Measurements from ENCODE around the gene S100A7A.
"Not testable (repeated sequence)": the region's sequence is repeated elsewhere in the genome, so short reads cannot be mapped to it uniquely, and the experiment has no call there.

Gene S100A7A

GRCh38 chr1:153432874-153433681 lies 16.8 kb downstream of the S100A7A start:
- H3K4me1 ChIP-seq (ENCODE audit: control insufficient read depth in 2 of 2, insufficient read depth in 2 of 2, low read length in 2 of 2): no peaks in the 10 kb centered on the region
- no peaks in the 10 kb centered on the region for H3K27me3 ChIP-seq (ENCODE audit: control insufficient read depth in 2 of 2, insufficient read depth in 2 of 2, low read length in 2 of 2)
- no peaks in the 10 kb centered on the region for H3K36me3 ChIP-seq (ENCODE audit: control insufficient read depth in 2 of 2, insufficient read depth in 2 of 2, low read length in 2 of 2)
- no peak overlapping the region for H3K27ac ChIP-seq (ENCODE audit: low read depth in 2 of 2, low read length in 2 of 2)
- H3K9me3 ChIP-seq (ENCODE audit: control insufficient read depth in 2 of 2, low read length in 2 of 2): no peaks in the 10 kb centered on the region
- H3K4me3 ChIP-seq (ENCODE audit: low read length in 2 of 2): no peak overlapping the region
- no peak overlapping the region for H3K9ac ChIP-seq (ENCODE audit: low read depth in 1 of 2, low read length in 2 of 2)

- Histone ChIP-seq H3K4me3 (ENCODE audit: low read length in 2 of 2) (no peak overlapping the region), H3K27ac (ENCODE audit: low read depth in 2 of 2, low read length in 2 of 2) (no peak overlapping the region), H3K4me1 (ENCODE audit: control insufficient read depth in 2 of 2, insufficient read depth in 2 of 2, low read length in 2 of 2) (no peaks in the 10 kb centered on the region), H3K36me3 (ENCODE audit: control insufficient read depth in 2 of 2, insufficient read depth in 2 of 2, low read length in 2 of 2) (no peaks in the 10 kb centered on the region), H3K9me3 (ENCODE audit: control insufficient read depth in 2 of 2, low read length in 2 of 2) (no peaks in the 10 kb centered on the region), H3K9ac (ENCODE audit: low read depth in 1 of 2, low read length in 2 of 2) (no peak overlapping the region), H3K27me3 (ENCODE audit: control insufficient read depth in 2 of 2, insufficient read depth in 2 of 2, low read length in 2 of 2) (no peaks in the 10 kb centered on the region)
Measured at GRCh38 chr1:153434746-153435455, 18.6 kb downstream of the S100A7A start.

GRCh38 chr1:153437236-153437635 lies 20.9 kb downstream of the S100A7A start:
- no peak overlapping the region for H3K4me3 ChIP-seq (ENCODE audit: low read length in 2 of 2)
- no peak overlapping the region for H3K27ac ChIP-seq (ENCODE audit: low read depth in 2 of 2, low read length in 2 of 2)
- no peak overlapping the region for H3K9ac ChIP-seq (ENCODE audit: low read depth in 1 of 2, low read length in 2 of 2)
- H3K9me3 ChIP-seq (ENCODE audit: control insufficient read depth in 2 of 2, low read length in 2 of 2): no peaks in the 10 kb centered on the region
- H3K36me3 ChIP-seq (ENCODE audit: control insufficient read depth in 2 of 2, insufficient read depth in 2 of 2, low read length in 2 of 2): no peaks in the 10 kb centered on the region
- no peaks in the 10 kb centered on the region for H3K27me3 ChIP-seq (ENCODE audit: control insufficient read depth in 2 of 2, insufficient read depth in 2 of 2, low read length in 2 of 2)
- H3K4me1 ChIP-seq (ENCODE audit: control insufficient read depth in 2 of 2, insufficient read depth in 2 of 2, low read length in 2 of 2): no peaks in the 10 kb centered on the region

- Histone ChIP-seq H3K36me3 (ENCODE audit: control insufficient read depth in 2 of 2, insufficient read depth in 2 of 2, low read length in 2 of 2) (no peaks in the 10 kb centered on the region), H3K9me3 (ENCODE audit: control insufficient read depth in 2 of 2, low read length in 2 of 2) (no peaks in the 10 kb centered on the region), H3K4me3 (ENCODE audit: low read length in 2 of 2) (no peak overlapping the region), H3K4me1 (ENCODE audit: control insufficient read depth in 2 of 2, insufficient read depth in 2 of 2, low read length in 2 of 2) (no peaks in the 10 kb centered on the region), H3K9ac (ENCODE audit: low read depth in 1 of 2, low read length in 2 of 2) (no peak overlapping the region), H3K27ac (ENCODE audit: low read depth in 2 of 2, low read length in 2 of 2) (no peak overlapping the region), H3K27me3 (ENCODE audit: control insufficient read depth in 2 of 2, insufficient read depth in 2 of 2, low read length in 2 of 2) (no peaks in the 10 kb centered on the region)
Measured at GRCh38 chr1:153438599-153438998, 22.3 kb downstream of the S100A7A start.

GRCh38 chr1:153439273-153439672 lies 23.0 kb downstream of the S100A7A start:
- Histone ChIP-seq H3K4me1 (ENCODE audit: control insufficient read depth in 2 of 2, insufficient read depth in 2 of 2, low read length in 2 of 2) (no peaks in the 10 kb centered on the region), H3K27ac (ENCODE audit: low read depth in 2 of 2, low read length in 2 of 2) (no peak overlapping the region), H3K9ac (ENCODE audit: low read depth in 1 of 2, low read length in 2 of 2) (no peak overlapping the region), H3K36me3 (ENCODE audit: control insufficient read depth in 2 of 2, insufficient read depth in 2 of 2, low read length in 2 of 2) (no peaks in the 10 kb centered on the region), H3K4me3 (ENCODE audit: low read length in 2 of 2) (no peak overlapping the region), H3K27me3 (ENCODE audit: control insufficient read depth in 2 of 2, insufficient read depth in 2 of 2, low read length in 2 of 2) (peaks cover 0 to 3% of the 10 kb centered on the region in 2 donors), H3K9me3 (ENCODE audit: control insufficient read depth in 2 of 2, low read length in 2 of 2) (no peaks in the 10 kb centered on the region)

GRCh38 chr1:153441238-153441755 lies 25.0 kb downstream of the S100A7A start:
- H3K27me3 ChIP-seq (ENCODE audit: control insufficient read depth in 2 of 2, insufficient read depth in 2 of 2, low read length in 2 of 2): peaks cover 0 to 3% of the 10 kb centered on the region in 2 donors
- H3K9me3 ChIP-seq (ENCODE audit: control insufficient read depth in 2 of 2, low read length in 2 of 2): no peaks in the 10 kb centered on the region
- H3K27ac ChIP-seq (ENCODE audit: low read depth in 2 of 2, low read length in 2 of 2): no peak overlapping the region
- H3K4me3 ChIP-seq (ENCODE audit: low read length in 2 of 2): no peak overlapping the region
- no peaks in the 10 kb centered on the region for H3K36me3 ChIP-seq (ENCODE audit: control insufficient read depth in 2 of 2, insufficient read depth in 2 of 2, low read length in 2 of 2)
- no peaks in the 10 kb centered on the region for H3K4me1 ChIP-seq (ENCODE audit: control insufficient read depth in 2 of 2, insufficient read depth in 2 of 2, low read length in 2 of 2)
- H3K9ac ChIP-seq (ENCODE audit: low read depth in 1 of 2, low read length in 2 of 2): no peak overlapping the region

GRCh38 chr1:153443486-153443885 lies 27.2 kb downstream of the S100A7A start:
- Histone ChIP-seq H3K9ac (ENCODE audit: low read depth in 1 of 2, low read length in 2 of 2) (no peak overlapping the region), H3K36me3 (ENCODE audit: control insufficient read depth in 2 of 2, insufficient read depth in 2 of 2, low read length in 2 of 2) (no peaks in the 10 kb centered on the region), H3K4me1 (ENCODE audit: control insufficient read depth in 2 of 2, insufficient read depth in 2 of 2, low read length in 2 of 2) (no peaks in the 10 kb centered on the region), H3K4me3 (ENCODE audit: low read length in 2 of 2) (no peak overlapping the region), H3K27me3 (ENCODE audit: control insufficient read depth in 2 of 2, insufficient read depth in 2 of 2, low read length in 2 of 2) (peaks cover 0 to 3% of the 10 kb centered on the region in 2 donors), H3K9me3 (ENCODE audit: control insufficient read depth in 2 of 2, low read length in 2 of 2) (no peaks in the 10 kb centered on the region), H3K27ac (ENCODE audit: low read depth in 2 of 2, low read length in 2 of 2) (no peak overlapping the region)

GRCh38 chr1:153444078-153444477 lies 27.8 kb downstream of the S100A7A start:
- Histone ChIP-seq H3K9ac (ENCODE audit: low read depth in 1 of 2, low read length in 2 of 2) (no peak overlapping the region), H3K27me3 (ENCODE audit: control insufficient read depth in 2 of 2, insufficient read depth in 2 of 2, low read length in 2 of 2) (peaks cover 0 to 3% of the 10 kb centered on the region in 2 donors), H3K27ac (ENCODE audit: low read depth in 2 of 2, low read length in 2 of 2) (no peak overlapping the region), H3K4me1 (ENCODE audit: control insufficient read depth in 2 of 2, insufficient read depth in 2 of 2, low read length in 2 of 2) (no peaks in the 10 kb centered on the region), H3K4me3 (ENCODE audit: low read length in 2 of 2) (no peak overlapping the region), H3K36me3 (ENCODE audit: control insufficient read depth in 2 of 2, insufficient read depth in 2 of 2, low read length in 2 of 2) (no peaks in the 10 kb centered on the region), H3K9me3 (ENCODE audit: control insufficient read depth in 2 of 2, low read length in 2 of 2) (no peaks in the 10 kb centered on the region)

GRCh38 chr1:153447498-153448170 lies 31.3 kb downstream of the S100A7A start:
- Histone ChIP-seq H3K27ac (ENCODE audit: low read depth in 2 of 2, low read length in 2 of 2) (no peak overlapping the region), H3K4me1 (ENCODE audit: control insufficient read depth in 2 of 2, insufficient read depth in 2 of 2, low read length in 2 of 2) (no peaks in the 10 kb centered on the region), H3K27me3 (ENCODE audit: control insufficient read depth in 2 of 2, insufficient read depth in 2 of 2, low read length in 2 of 2) (peaks cover 3% of the 10 kb centered on the region in 2 donors), H3K36me3 (ENCODE audit: control insufficient read depth in 2 of 2, insufficient read depth in 2 of 2, low read length in 2 of 2) (no peaks in the 10 kb centered on the region), H3K9me3 (ENCODE audit: control insufficient read depth in 2 of 2, low read length in 2 of 2) (no peaks in the 10 kb centered on the region), H3K4me3 (ENCODE audit: low read length in 2 of 2) (no peak overlapping the region), H3K9ac (ENCODE audit: low read depth in 1 of 2, low read length in 2 of 2) (no peak overlapping the region)

GRCh38 chr1:153448851-153449250 lies 32.5 kb downstream of the S100A7A start:
- not testable (repeated sequence) for H3K9ac ChIP-seq (ENCODE audit: low read depth in 1 of 2, low read length in 2 of 2); H3K27me3 ChIP-seq (ENCODE audit: control insufficient read depth in 2 of 2, insufficient read depth in 2 of 2, low read length in 2 of 2); H3K4me1 ChIP-seq (ENCODE audit: control insufficient read depth in 2 of 2, insufficient read depth in 2 of 2, low read length in 2 of 2); H3K36me3 ChIP-seq (ENCODE audit: control insufficient read depth in 2 of 2, insufficient read depth in 2 of 2, low read length in 2 of 2); H3K4me3 ChIP-seq (ENCODE audit: low read length in 2 of 2); H3K27ac ChIP-seq (ENCODE audit: low read depth in 2 of 2, low read length in 2 of 2); H3K9me3 ChIP-seq (ENCODE audit: control insufficient read depth in 2 of 2, low read length in 2 of 2)

Data from mucosa of rectum (tissue), 2 donors.